AG04450 (cell line): ENCODE results near the gene MGME1. TPM values are rescaled to one million over a fixed set of nuclear protein-coding genes. Genes with fewer than 3 reads are reported as not detected.
A peak's percentile ranks its signal among the peaks of the same experiment; 100 is the strongest.

Experiments used
- CTCF ChIA-PET: fragments of 300-600, 350-600 bp; formaldehyde crosslinking; extraction: SDS; loops from one replicate; lab custom pipeline; 2022; ENCODE audit warnings: antibody characterized with exemption, inconsistent platforms; lab: Charles Lee
- POLR2A ChIA-PET: fragments of 350-600 bp; formaldehyde crosslinking; extraction: SDS; loops from one replicate; lab custom pipeline; 2021; ENCODE audit warnings: antibody characterized with exemption, inconsistent platforms; lab: Yijun Ruan, JAX
- DNase-seq: peaks from one replicate; pipeline ENCODE4 v3.0.0-alpha.2; 2011; ENCODE audit warnings: low read depth, low spot score
- H3K27ac ChIP-seq: one replicate; pipeline ENCODE4 v1.5.1; 2012; ENCODE audit warnings: low read depth, low read length, control low read depth
- H3K27me3 ChIP-seq: one replicate; pipeline ENCODE4 v1.6.0; 2012; ENCODE audit warnings: low read length; ENCODE audit not compliant: control insufficient read depth, insufficient read depth
- H3K4me3 ChIP-seq: 2 replicates; pipeline ENCODE4 v1.5.1; 2011; ENCODE audit warnings: mild to moderate bottlenecking, low read depth, low read length, control low read depth
- H3K9me3 ChIP-seq: 2 replicates; pipeline ENCODE4 v1.5.1; 2012; ENCODE audit warnings: low read length; ENCODE audit not compliant: control insufficient read depth, insufficient read depth
- CTCF ChIP-seq: IDR thresholded peaks from 2 replicates; pipeline ENCODE4 v1.5.1; 2011; ENCODE audit warnings: low read depth, low read length, control low read depth, inconsistent platforms
- polyA plus RNA-seq: library from polyadenylated mRNA; depleted of rRNA; stranded (reverse); fragments of >200 nt; gene quantifications from 2 replicates; pipeline ENCODE4 v1.2.3, GENCODE V29; 2011

MGME1 gene
- polyA plus RNA-seq, 1 experiment = 13.5 TPM

GRCh38 chr20:18003897-18004296 lies 35.1 kb downstream of the MGME1 start:
- POLR2A ChIA-PET = interaction anchor here (1.1 kb wide), 1 partner anchor 46 kb away, joined by 5 read pairs; no protein-coding TSS in a partner anchor

GRCh38 chr20:18004384-18005031 lies 35.7 kb downstream of the MGME1 start:
- peak; percentile 75 for DNase-seq

More at GRCh38 chr20:18003897-18004296, 35.1 kb downstream of the MGME1 start:
- Histone ChIP-seq H3K4me3 (no peak overlapping the region), H3K9me3 (no peaks in the 10 kb centered on the region), H3K27me3 (peaks cover 3% of the 10 kb centered on the region), H3K27ac (peak overlapping the region; percentile 39)
- DNase-seq = no peak
- no peak for TF ChIP-seq CTCF
- CTCF ChIA-PET = no interaction called here

GRCh38 chr20:18005170-18005989 lies 36.6 kb downstream of the MGME1 start:
- POLR2A ChIA-PET = interaction anchor here (0.6 to 1.1 kb wide), 4 partner anchors 10 to 435 kb away, joined by 4 to 6 read pairs (median 4); partner anchors contain the start of gene DSTN
- CTCF ChIA-PET = interaction anchor here (0.5 to 1.5 kb wide), 2 partner anchors 10 to 1177 kb away, joined by 3 to 6 read pairs; no protein-coding TSS in a partner anchor

More at GRCh38 chr20:18004384-18005031, 35.7 kb downstream of the MGME1 start:
- Histone ChIP-seq H3K27me3 (peaks cover 3% of the 10 kb centered on the region), H3K27ac (peak overlapping the region; percentile 39), H3K4me3 (no peak overlapping the region), H3K9me3 (no peaks in the 10 kb centered on the region)
- CTCF ChIA-PET = no interaction called here
- no peak for TF ChIP-seq CTCF
- POLR2A ChIA-PET = interaction anchor here (1.1 kb wide), 1 partner anchor 46 kb away, joined by 5 read pairs; no protein-coding TSS in a partner anchor

GRCh38 chr20:18005990-18006364 lies 37.2 kb downstream of the MGME1 start:
- POLR2A ChIA-PET = interaction anchor here (0.6 to 1.0 kb wide), 3 partner anchors 9 to 436 kb away, joined by 4 to 6 read pairs (median 4); partner anchors contain the start of gene DSTN
- CTCF ChIA-PET = interaction anchor here (0.5 to 1.5 kb wide), 2 partner anchors 10 to 1178 kb away, joined by 3 to 6 read pairs; no protein-coding TSS in a partner anchor
- TF ChIP-seq CTCF = no peak

More at GRCh38 chr20:18005170-18005989, 36.6 kb downstream of the MGME1 start:
- Histone ChIP-seq H3K9me3 (no peaks in the 10 kb centered on the region), H3K27me3 (peaks cover 3% of the 10 kb centered on the region), H3K4me3 (no peak overlapping the region), H3K27ac (no peak overlapping the region)
- no peak for DNase-seq
- no peak for TF ChIP-seq CTCF

More at GRCh38 chr20:18005990-18006364, 37.2 kb downstream of the MGME1 start:
- H3K4me3 ChIP-seq = no peak overlapping the region
- no peak overlapping the region for H3K27ac ChIP-seq
- DNase-seq = no peak
- H3K9me3 ChIP-seq = no peaks in the 10 kb centered on the region
- peaks cover 3% of the 10 kb centered on the region for H3K27me3 ChIP-seq
